GM23338 (cell line): ENCODE results near the gene USP33.

Experiments used
- CREB1 ChIP-seq: fragments of 250-450 bp; sonication (Bioruptor Pico); IDR thresholded peaks from 2 replicates; pipeline ENCODE4 v1.5.0; 2020; ENCODE audit warnings: low read depth, mild to moderate bottlenecking, moderate library complexity
- CTCF ChIP-seq, 2 experiments: fragments of 200-600 bp in 1 of 2; sonication (generic) in 1 of 2; conservative IDR thresholded peaks; 2 replicates each; pipeline versions ENCODE4 v1.5.1 to v1.6.1; 2016 to 2017; ENCODE audit warnings: antibody characterized with exemption in 2 of 2, low read depth in 2 of 2, mild to moderate bottlenecking in 2 of 2, moderate library complexity in 1 of 2
- POLR2AphosphoS5 ChIP-seq: IDR thresholded peaks from 2 replicates; pipeline ENCODE4 v1.6.1; 2016; ENCODE audit warnings: antibody characterized with exemption, low read depth

- no peak for TF ChIP-seq CREB1 (CRISPR knock-in tag)
- no peak for TF ChIP-seq POLR2AphosphoS5
- TF ChIP-seq CTCF (conservative IDR thresholded peaks at IDR 0.05; ENCODE audit: low read depth in 2 of 2), result no peak
These were observed 8.4 kb upstream of the USP33 start for GRCh38 chr1:77768006-77768405.
